ENCODE results near the gene DNAJC6.

The DNAJC6 gene

GRCh38 chr1:65412256-65412983 lies 103.1 kb downstream of the DNAJC6 start:
- DNase-seq, result no peak

DNA sequence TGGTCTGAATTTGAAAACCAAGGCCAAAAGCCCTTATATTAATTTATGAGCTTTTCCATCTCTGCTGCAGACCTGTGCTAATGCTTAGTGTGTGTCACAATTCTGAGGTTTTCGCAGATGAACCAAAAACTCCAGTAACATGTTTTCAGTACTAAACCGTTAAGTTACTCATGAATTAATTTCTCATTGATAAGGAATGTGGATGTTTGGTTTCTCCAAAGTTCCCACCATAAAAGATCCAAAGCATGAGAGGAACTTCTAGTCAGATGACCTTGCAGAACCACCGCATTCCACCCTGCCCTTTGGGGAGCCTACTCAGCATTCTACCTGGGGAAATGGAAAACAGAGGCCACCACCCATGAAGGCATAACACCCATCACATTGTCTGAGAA lies 103.6 kb downstream of the DNAJC6 start:
- DNase-seq, result no peak

DNA sequence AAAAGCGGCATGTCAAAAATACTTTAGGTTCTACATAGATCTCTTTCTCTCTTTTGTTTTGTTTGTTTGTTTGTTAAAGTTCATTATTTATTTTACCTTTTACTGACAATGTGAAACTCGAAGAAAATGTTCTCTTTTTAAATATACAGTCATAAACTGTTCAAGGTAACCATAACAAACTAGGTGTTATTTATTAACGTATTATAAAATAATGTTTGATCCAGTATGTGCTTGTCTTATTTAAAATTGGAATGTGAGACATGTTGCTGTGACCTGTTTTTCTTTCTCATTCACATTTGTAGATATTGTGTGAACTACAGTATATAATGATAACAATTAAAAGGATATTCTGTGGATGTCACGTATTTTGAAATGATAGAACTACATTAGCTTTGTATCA lies 105.2 kb downstream of the DNAJC6 start:
- DNase-seq, result no peak

- DNase-seq, result no peak
These were observed 107.4 kb downstream of the DNAJC6 start for GRCh38 chr1:65416767-65417166.

GRCh38 chr1:65417729-65418128 lies 108.4 kb downstream of the DNAJC6 start:
- DNase-seq, result no peak

- DNase-seq, result no peak
These were observed 109.3 kb downstream of the DNAJC6 start for GRCh38 chr1:65418522-65419185.

- DNase-seq, result peak; percentile 99
These were observed 110.6 kb downstream of the DNAJC6 start for GRCh38 chr1:65419681-65420589.

GRCh38 chr1:65420590-65421350 lies 111.4 kb downstream of the DNAJC6 start, which contains the start of the genes LEPR and LEPROT:
Gene LEPR, plus strand, starts transcription at chr1:65420668. Its CDS starts 144,898 bp downstream, at chr1:65565566.
Gene LEPROT, plus strand, starts transcription at chr1:65420668. Its CDS starts 57 bp downstream, at chr1:65420725.
- peak; percentile 23 for DNase-seq

DNA sequence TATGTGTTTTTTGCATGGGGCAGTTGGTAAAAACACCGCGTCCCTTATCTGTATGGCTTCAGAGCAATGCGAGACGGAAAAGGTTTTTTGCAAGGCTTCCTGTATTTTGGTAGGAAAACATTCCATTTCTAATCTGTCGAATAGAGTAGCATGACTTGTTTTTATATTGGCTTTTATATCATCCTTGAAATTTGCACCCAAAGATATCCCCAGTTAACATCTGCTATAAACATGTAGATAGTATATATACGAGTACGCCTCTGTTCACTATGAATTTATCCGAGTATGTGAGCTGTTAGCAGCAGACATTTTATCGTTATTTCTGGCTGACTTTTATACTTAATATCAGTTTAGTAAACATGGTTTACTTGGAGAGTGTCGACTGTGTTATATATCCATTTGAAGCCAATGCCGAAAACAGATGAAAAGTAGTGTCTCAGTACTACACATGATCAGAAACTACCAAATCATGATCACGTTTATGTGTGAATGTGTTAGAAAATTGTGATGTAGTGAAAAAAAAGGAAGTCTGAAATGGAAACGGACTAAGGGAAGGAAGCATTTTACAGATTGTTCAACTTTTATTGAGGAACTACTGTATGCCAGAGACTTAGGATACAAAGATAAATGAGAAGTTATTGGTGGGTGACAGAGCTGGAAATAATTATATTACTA lies 112.1 kb downstream of the DNAJC6 start:
- no peak for DNase-seq

- peak; percentile 55 for DNase-seq
These were observed 113.2 kb downstream of the DNAJC6 start for GRCh38 chr1:65422241-65423203.

DNA sequence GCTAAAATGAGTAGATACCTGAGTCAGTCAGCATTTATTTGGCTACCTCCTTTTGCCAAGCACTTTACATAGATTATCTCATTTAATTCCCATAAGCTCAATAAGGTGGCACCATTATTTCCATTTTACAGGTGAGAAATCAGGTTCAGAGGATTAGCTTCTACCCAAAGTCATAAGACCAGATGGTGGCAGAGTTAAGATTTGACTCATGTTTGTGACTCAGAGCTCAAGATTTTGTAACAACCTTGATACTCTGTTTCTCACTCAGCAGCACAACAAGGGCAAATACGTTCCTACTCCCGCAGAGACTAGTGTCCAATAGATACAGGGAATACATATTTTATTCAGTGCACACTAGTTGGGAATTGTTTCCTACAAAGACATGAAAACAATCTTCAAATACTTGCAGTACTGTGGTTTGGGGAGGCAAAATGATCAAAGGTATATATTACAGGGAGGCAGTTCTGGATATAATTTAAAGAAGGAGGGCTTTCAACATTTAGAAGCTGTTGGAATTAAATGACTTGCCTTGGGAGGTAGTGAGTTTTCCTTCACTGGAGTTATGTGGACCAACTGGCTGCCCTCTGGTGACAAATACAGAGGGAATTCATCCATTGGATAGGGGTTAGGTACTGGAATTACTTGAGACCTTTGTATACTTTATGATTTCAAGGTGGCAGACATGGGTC lies 114.7 kb downstream of the DNAJC6 start:
- DNase-seq, result peak; percentile 90

- peak; percentile 11 for DNase-seq
These were observed 115.2 kb downstream of the DNAJC6 start for GRCh38 chr1:65424573-65424889.

DNA sequence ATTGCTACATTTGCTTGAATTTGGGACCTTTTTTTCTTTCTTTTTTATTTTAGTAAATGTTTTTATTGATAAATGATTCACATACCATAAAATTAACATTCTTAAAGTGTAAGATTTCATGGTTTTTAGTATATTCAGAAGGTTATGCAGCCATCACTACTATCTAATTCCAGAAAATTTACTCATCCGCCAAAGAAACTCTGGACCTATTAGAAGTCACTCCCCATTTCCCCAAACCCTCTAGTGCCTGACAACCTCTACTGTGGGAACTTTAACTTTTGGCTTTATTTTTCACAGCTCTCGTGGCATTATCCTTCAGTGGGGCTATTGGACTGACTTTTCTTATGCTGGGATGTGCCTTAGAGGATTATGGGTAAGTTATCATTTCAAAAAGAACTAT lies 115.7 kb downstream of the DNAJC6 start:
- DNase-seq, result no peak

DNA sequence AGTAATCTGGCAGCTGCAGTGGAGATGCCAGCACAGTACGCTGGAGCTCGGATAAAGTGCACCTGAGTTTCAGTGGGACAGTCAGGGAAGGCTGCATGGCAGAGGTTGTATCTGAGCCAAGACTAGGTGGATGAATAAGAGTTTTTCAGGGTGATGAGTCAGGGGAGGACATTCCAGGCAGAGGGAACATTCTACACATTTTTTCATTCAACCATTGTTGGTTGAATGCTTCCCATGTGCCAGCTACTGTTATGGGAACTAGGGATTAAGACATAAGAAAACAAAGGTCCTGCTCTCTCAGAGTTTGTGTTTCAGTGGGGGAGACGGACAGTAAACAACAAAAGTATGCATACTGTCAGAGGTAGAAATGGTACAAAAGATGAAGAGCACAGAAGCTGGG lies 116.4 kb downstream of the DNAJC6 start:
- DNase-seq, result no peak

- DNase-seq, result no peak
These were observed 119.7 kb downstream of the DNAJC6 start for GRCh38 chr1:65429078-65429477.

DNA sequence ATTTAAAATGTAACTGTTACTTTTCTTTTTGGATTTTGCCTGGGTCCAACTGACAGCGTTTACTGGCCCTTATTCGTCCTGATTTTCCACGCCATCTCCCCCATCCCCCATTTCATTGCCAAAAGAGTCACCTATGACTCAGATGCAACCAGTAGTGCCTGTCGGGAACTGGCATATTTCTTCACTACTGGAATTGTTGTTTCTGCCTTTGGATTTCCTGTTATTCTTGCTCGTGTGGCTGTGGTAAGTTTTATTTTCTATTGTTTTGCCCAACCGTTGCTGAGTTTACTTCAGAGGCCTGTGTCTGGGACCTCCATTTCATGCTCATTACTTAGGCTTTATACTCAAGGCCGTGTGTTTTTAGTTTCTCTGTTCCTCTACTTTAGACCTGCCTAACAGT lies 120.5 kb downstream of the DNAJC6 start:
- DNase-seq, result no peak

DNA sequence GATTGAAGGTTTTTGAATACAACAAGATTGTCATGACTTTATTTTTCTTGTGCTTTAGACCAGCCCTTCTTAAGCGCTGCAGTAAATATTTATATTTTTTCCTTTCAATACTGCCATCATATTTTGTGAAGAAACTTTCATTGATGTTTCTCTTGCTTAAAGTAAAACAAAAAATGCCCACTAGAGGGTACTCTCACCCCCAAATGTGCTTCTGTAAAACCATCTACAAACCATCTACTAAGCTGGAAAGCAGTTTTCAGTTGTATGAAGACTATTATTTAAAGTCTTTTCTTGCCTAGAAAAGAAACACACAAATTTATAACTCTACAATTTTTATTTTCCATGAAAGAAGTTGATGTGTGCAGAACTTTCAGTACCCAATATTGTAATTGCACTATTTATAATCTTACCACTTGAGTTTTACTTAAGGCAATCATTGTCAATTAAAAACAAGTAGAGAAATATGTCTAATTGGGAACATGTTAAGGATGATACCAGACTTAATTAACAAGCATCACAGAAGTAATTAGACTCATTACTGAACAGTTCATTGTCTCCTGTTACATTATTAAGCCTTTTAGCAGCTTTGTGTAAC lies 121.9 kb downstream of the DNAJC6 start:
- DNase-seq, result peak; percentile 51

DNA sequence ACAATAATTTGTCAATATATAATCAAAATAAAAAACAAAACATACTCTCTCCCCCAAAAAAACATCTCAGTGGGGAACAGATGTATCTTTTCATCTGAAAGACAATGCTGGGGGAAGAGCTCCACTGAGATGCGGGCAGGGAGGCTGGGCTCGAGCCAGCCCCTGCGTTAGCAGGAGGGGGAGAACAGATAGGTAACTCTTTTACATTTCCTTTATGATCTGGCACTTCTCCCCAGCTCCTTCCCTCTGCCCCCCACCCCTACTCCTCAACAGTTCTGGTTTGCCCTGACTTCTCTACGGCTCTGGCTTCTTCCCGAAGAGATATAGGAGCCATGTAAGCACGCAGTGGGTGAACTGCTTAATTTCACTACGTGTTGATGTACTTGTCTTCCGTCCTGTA lies 123.6 kb downstream of the DNAJC6 start:
- DNase-seq, result no peak

GRCh38 chr1:65434255-65434654 lies 124.9 kb downstream of the DNAJC6 start:
- no peak for DNase-seq

DNA sequence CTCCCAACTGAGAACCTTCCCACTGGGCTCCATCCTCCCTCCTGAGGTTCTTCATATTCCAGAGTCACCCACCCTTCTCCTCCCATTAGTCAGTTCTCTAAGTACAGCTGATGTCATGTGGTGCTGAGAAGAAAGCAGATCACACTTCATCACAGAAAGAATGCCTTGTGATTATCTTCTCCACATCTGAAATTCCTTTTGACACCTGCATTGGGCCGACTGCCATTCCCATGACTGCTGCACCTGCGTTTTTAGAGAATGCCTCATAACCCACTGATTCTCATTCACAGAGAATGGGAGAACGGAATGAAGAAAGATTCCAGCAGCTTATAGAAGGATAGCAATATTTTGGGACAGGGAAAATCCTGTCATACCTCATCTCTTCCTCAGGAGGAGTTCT lies 125.4 kb downstream of the DNAJC6 start:
- DNase-seq, result no peak

All from activated CD4-positive, alpha-beta T cell treated with anti-CD3 and anti-CD28 coated beads, Interleukin-2, amount 50 U/mL, for 16 hours (primary cell).